Sciatic nerve (tissue), 2 donors: ENCODE measurements around the gene RPL39. TPM values are rescaled to one million over a fixed set of nuclear protein-coding genes. Genes with fewer than 3 reads are reported as not detected.
"Not testable (repeated sequence)": the region's sequence is repeated elsewhere in the genome, so short reads cannot be mapped to it uniquely, and the experiment has no call there.

Source experiments
- ATAC-seq: fragments of 200-7000 bp; cut with Tn5 transposase; one replicate; pipeline ENCODE4 v1.9.1; 2020; ENCODE audit warnings: mild to moderate bottlenecking, moderate library complexity
- DNase-seq: peaks from one replicate; pipeline ENCODE4 v3.0.0-alpha.2; 2020; ENCODE audit warnings: low spot score
- intact Hi-C: fragments of 100-400 bp; cut with DNase I; formaldehyde crosslinking; loops from one replicate; pipeline ENCODE4 v1.14.2; 2022
- total RNA-seq: library from RNA; stranded (reverse); fragmentation: NEBNext Ultra II Directional; extraction: Animal tissue kit (Norgen Biotek cat#: 25700); gene quantifications from one replicate; pipeline ENCODE4 v1.2.1, GENCODE V29; 2021
- donor health status: DM: no; HTN: no; CAD: no.
- donor health status: DM: no; HTN: no; CAD: no.

RPL39 gene
- total RNA-seq, 1 donor from 2014 or later, result 1,230 TPM

DNA sequence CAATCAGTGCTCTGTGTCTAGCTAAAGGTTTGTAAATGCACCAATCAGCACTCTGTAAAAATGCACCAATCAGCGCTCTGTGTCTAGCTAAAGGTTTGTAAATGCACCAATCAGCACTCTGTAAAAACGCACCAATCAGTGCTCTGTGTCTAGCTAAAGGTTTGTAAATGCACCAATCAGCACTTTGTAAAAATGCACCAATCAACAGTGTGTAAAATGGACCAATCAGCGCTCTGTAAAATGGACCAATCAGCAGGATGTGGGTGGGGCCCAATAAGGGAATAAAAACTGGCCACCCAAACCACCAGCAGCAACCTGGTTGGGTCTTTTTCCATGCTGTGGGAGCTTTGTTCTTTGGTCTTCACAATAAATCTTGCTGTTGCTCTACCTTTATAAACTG lies 22.0 kb downstream of the RPL39 start:
- intact Hi-C loops, DNase-seq, ATAC-seq: not testable (repeated sequence)

DNA sequence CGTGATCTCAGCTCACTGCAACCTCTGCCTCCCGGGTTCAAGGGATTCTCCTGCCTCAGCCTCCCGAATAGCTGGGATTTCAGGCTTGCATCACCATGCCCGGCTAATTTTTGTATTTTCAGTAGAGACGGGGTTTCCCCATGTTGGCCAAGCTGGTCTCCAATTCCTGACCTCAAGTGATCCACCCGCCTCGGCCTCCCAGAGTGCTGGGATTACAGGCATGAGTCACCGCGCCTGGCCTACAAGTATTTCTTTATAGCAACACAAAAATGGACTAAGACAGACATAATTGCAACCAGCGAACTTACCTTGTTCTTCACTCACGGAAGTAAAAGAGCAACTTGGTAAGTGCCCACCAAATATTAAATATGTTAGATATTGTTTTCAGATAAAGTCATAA lies 23.0 kb downstream of the RPL39 start:
- intact Hi-C loops, DNase-seq, ATAC-seq: not testable (repeated sequence)

DNA sequence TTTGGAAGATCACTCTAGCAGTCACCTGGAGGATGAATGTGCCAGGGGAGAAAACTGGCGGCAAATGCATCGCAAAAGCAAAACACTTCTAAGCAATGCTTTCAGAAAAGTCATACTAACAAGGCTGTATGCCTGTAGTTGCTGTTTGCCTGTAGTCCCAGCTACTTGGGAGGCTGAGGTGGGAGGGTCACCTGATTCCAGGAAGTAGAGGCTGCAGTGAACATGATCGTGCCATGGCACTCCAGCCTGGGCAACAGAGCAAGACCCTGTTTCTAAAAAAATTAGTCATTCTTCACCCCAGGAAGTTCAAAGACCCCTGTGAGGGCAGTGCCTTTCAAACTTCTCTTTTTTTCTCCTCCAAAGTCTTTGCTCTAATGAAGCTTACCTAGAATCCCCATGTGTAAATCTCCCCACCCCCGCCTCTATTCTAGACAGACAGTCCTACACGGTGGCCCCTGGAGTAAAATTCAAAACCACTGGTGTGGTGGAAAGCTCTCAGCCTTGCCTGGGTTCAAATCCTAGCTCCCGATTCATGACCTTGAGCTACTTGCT lies 27.5 kb downstream of the RPL39 start:
- intact Hi-C loops, result no loop called here
- DNase-seq (no peak), ATAC-seq (no peak)

DNA sequence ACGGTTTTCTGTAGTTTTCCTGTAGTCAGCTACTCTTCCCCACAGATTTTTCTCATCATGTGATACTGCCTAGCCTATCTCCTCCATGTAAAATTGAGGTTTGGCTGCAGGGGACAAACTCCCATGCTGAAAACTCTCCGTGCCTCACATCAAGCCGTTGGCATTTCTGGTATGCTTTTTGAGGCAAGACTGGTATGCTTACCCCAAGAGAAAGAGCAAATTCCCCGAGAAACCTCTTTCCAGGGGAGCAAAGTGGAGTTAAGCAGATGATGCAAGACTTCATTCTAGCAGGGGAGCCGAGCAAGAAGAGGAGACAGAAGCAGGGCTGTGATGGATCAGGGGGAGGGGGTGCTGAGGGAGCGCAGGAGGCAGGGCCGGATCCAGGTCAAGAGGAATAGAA lies 28.2 kb downstream of the RPL39 start:
- no peak for ATAC-seq
- intact Hi-C loops, result no loop called here

DNA sequence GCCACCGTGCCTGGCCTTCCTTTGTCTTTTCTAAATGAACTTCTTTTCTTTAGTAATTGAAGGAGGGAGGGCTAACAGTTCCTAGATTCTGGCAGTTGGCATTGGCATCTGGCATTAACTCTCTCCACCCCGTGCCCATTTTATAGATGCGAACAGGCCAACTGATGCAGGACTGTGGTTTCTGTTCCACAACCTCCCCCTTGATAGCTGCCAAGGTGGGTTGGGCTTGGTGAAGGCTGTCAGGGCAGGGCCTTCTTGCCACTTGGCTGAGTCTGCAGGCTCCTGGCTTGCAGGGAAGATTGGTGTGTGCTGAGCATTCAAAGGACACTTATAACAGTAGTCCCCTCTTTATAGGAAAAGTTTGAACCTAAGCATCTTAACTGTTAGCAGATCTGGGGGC lies 28.7 kb downstream of the RPL39 start:
- DNase-seq (no peak), ATAC-seq (no peak)
- intact Hi-C loops, result no loop called here

More for the DNA sequence above, 28.2 kb downstream of the RPL39 start:
- DNase-seq, result no peak

DNA sequence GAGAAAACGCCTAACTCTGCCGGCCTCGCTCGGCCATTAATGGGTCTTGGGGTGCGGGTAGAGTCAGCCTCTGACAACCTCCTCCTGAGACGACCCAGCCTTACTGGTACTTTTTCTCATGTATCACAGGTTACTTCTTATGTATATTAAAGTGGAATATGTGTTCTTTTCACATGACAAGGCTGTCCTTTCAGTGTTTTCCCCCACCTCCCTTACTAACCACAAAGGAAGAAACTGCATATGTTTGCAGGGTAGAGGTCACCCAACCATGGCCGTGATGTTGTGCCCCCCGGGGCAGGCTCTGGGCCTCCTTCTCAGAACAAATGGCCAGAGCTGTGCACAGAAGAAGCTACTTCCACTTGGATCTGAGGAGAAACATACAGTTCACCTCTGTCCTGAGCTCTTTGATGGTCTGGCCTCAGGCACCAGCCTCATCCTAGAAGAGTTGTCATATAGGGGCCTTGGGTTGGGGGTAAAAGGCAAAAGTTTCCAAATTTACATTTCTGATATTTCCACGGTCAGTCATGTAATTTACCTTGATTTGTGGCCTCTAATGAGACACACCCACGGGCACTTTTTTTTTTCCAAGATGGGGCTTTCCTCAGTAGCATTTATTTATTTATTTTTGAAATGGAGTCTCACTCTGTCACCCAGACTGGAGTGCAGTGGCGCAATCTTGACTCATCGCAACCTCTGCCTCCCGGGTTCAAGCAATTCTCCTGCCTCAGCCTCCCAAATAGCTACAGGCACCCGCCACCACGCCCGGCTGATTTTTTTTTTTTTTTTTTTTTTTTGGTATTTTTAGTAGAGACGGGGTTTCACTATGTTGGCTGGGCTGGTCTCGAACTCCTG lies 31.2 kb downstream of the RPL39 start:
- ATAC-seq (no peak), DNase-seq (no peak)
- intact Hi-C loops, result no loop called here

DNA sequence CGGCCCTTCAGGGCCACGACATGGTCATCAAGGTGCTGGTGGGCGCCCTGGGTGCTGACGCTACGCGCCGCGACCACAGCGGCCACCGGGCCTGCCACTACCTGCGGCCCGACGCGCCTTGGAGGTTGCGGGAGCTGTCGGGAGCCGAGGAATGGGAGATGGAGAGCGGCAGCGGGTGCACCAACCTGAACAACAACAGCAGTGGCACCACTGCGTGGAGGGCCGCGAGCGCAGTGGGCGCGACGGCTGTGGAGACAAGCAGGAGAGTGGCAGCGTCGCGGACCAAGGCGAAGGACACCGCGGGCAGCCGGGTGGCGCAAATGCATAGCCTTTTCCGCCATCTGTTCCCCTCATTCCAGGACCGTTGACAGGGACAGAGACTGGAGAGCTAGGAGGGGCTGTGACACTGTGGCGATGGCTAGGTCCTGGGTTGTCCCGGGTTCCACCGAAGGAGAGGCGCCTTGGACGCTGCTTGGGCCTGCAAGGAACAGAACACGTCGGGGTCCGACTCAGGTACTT lies 32.1 kb downstream of the RPL39 start:
- intact Hi-C loops, result no loop called here
- DNase-seq, result no peak
- no peak for ATAC-seq

DNA sequence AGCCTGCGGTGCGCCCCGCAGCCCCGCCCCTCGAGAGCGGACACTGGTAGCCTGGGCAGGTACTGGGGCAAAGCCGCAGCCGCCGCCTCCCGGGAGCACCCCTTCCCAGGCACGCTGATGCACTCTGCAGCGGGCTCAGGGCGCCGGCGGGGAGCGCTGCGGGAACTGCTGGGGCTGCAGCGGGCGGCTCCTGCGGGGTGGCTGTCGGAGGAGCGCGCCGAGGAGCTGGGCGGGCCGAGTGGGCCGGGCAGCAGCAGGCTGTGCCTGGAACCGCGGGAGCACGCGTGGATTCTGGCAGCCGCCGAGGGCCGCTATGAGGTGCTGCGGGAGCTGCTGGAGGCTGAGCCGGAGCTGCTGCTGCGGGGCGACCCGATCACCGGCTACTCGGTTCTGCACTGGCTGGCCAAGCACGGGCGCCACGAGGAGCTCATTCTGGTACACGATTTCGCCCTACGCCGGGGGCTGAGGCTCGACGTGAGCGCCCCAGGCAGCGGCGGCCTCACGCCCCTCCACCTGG lies 32.6 kb downstream of the RPL39 start:
- peak; percentile 47 for ATAC-seq
- DNase-seq, result no peak
- intact Hi-C loops, result no loop called here

DNA sequence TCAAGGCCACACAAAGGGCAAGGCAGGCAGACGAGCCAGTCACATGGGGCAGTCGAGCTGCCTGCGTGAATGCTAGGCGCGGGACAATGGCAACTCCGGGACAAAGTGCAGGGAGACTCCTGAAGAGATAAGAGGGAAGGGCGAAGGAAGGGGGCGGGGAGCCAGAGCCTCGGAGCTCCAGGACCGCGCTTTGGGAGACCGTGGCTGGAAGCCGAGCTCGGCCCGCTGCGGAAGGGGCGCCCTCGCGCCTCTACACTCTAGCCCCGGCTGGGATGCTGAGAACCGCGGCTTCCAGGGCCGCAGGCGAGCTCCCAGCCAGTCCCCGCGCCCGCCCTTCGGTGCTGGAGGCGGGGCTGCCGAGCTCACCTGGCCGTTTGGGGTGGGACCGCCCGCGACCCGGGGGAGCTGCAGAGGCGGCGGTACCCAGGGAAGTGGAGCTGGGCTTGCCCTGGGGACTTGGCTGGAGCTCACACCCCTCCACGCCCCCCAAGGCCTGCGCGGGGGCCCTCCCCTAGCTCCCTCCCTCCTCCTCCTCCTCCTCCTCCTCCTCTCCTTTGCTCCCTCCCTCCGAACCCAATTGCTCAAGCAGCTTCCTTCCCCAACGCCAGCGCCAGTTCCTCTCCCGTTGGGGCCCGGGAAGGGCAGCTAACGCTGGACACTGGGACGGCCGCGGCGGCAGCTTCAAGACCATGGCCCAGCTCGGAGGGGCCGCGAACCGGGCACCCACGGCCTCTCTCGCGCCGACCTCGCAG lies 33.3 kb downstream of the RPL39 start, which contains the start of gene SOWAHD:
TSS of gene SOWAHD (plus strand) at position 610 of the 752 bp plus-strand sequence. CDS start at position 690, 80 bp downstream.
- DNase-seq (no peak), ATAC-seq (peak; percentile 47)
- intact Hi-C loops, result no loop called here

DNA sequence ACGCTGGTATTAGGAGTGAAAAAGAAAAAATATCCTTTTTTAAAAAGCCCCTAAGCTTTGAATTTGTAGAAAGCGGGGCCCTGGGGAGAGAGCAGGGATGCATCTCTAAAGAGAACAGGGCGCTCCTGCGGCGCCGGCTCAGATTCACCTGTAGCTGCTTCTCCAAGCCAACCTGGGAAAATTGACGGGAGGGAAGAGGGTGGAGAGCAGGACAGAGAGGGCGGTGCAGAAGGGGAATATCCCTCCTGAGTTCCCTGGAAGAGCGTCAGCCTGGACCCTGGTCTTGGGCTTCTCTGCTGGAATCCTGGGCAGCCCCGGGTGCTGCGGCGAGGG lies 33.8 kb downstream of the RPL39 start:
- DNase-seq (no peak), ATAC-seq (no peak)
- intact Hi-C loops, result no loop called here

DNA sequence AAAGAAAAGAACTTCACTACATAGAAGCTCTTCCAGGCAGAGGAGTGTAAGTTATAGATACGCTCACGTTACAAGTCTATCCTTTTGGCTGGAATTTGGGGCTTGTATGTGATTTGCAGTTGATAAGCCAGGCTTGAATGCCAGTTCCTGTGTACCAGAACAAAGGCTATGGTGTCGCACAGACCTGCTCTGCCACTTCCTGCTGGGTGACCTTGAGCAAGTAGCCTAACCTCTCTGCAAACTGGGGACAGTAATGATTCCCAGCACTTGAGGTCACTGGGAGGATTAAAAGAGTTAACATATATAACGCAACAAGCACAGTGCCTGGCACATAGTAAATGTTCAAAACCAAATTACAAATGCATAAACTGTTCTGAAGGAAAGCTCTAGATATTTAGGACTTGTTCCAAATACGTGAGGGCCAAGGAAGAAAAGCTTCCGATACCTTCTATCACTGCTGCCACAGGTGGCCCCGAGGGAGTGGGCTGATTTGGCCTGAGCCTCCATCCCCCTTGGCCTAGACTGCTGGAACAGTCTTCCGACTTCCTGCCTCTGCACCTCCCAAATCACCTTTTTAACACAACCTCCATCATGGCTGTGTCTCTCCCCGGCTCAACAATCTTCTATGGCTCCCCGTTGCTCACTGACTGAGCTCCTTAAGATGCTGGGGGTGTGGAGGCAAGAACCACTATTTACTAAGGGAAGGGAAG lies 34.3 kb downstream of the RPL39 start:
- no peak for DNase-seq
- intact Hi-C loops, result no loop called here
- ATAC-seq, result no peak

DNA sequence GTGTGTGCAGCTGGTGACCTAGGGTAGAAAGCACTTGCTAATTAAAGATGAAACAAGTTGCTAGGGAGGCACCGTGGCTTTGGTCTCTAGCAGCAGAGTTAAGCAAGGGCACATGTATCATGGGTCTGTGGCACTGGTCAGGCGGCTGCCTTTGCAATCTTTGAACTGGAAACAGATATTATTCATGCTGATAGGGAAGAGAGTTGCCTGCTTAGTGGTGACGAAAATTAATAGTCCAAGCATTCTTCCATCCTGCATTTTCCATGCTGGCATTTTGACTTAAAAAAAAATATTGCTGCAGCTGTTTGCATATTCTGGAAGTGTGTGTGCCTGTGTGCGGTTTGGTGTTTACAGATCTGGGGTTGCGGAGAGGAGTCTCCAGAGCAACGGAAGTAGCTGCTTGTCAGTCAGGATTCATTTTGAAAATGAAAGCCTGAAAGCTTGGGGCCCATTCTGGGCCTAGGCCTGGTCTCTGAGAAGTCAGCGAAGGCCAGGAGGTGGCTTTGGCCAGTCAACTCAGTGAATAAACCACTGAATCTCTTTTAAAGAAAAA lies 35.4 kb downstream of the RPL39 start:
- DNase-seq (no peak), ATAC-seq (peak; percentile 38)
- intact Hi-C loops, result no loop called here

DNA sequence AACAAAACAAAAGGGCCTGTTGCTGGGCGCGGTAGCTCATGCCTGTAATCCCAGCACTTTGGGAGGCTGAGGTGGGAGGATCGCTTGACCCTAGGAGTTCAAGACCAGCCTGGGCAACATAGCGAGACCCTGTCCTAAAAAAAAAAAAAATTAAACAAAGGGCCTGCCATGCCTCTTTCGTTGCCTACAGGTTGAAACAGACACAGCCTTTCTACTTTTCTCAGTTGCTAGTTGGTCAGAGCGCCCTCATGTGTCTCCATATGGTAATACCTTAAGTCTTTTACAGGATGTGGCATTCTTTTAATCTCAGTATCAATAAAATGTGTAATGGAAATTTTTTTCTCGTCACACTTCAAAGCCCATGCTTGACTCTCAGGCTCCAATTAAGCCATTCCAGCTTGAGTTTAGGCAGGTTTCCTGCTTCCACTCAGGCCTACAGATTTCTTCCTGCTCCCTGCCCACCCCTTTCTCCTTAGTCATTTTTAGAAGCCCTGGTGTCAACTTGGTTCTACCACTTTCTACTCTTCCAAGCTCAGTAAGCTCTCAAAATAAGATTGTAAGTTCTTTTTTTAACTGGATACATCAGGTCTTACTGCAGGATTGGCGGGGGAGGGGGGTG lies 37.7 kb downstream of the RPL39 start:
- DNase-seq (no peak), ATAC-seq (no peak)
- intact Hi-C loops, result no loop called here

DNA sequence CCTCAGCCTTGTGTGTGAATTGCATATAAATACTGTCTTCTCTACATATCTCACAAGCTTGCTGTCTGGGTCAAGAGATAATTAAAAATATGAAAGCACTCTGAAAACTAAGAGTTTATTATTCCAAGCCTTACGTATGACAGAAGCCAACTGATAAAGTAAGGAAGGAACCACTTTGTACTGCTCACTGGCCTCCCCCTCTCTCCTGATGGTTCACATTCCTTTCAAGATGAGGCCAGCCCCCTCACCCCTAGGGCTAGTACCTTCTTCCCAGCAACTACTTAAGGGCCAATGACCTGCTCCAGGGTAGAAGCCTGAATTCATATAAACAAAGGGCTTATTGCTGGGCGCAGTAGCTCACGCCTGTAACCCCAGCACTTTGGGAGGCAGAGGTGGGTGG lies 38.4 kb downstream of the RPL39 start:
- intact Hi-C loops, result no loop called here
- DNase-seq (no peak), ATAC-seq (no peak)

DNA sequence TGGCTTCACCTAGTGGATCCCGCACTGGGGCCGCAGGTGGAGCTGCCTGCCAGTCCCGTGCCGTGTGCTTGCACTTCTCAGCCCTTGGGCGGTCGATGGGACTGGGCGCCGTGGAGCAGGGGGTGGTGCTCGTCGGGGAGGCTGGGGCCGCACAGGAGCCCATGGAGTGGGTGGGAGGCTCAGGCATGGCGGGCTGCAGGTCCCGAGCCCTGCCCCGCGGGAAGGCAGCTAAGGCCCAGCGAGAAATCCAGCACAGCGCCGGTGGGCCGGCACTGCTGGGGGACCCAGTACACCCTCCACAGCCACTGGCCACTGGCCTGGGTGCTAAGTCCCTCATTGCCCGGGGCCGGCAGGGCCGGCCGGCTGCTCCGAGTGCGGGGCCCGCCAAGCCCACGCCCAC lies 40.7 kb downstream of the RPL39 start:
- DNase-seq, intact Hi-C loops, ATAC-seq: not testable (repeated sequence)

DNA sequence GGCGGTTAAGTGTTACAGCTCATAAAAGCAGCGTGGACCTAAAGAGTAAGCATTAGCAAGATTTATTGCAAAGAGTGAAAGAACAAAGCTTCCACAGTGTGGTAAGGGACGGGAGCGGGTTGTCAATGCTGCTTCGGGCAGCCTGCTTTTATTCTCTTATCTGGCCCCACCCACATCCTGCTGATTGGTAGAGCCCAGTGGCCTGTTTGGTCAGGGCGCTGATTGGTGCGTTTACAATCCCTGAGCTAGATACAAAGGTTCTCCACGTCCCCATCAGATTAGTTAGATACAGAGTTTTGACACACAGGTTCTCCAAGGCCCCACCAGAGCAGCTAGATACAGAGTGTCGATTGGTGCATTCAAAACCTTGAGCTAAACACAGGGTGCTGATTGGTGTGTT lies 41.3 kb downstream of the RPL39 start:
- DNase-seq, intact Hi-C loops, ATAC-seq: not testable (repeated sequence)

DNA sequence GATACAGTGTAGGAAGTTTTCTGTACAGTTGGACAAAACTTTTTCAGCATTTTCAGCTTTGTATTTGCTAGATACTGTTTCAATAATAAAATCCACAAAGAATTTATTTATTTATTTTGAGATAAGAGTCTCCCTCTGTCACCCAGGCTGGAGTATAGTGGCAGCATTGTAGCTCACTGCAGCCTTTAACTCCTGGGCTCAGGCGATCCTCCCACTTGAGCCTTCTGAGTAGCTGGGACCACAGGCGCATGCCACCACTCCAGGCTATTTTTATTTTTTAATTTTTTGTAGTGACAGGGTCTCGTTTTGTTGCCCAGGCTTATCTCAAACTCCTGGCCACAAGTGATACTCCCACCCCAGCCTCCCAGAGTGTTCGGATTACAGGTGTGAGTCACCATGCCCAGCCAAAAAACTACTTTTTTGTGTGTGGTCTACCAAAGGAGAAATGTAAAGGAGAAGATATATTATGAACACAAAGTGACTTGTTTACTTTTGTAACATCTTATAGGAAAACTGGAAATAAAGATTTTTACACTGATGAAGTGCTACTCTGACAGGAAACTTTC lies 46.1 kb downstream of the RPL39 start:
- DNase-seq (no peak), ATAC-seq (no peak)
- intact Hi-C loops, result no loop called here

DNA sequence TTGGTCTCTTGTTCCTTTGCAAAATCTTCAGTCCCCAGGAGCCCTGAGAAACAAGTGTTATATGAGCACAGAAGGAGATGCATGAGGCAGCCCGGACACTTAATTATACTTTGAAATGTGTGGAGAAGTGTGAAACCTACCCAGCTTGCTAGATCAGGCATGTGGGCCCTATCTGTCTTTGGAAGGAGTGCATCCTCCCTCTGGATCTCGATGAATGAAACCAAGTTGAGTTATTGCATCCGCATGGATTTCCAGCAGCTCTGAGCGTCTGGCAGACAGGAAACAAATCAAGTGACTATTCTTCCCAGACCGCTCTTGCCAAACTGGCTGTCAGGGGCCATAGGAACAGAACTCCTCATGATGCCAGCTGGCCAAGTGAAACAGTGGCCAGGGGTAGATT lies 52.7 kb downstream of the RPL39 start:
- DNase-seq, result peak; percentile 13
- ATAC-seq, result no peak
- intact Hi-C loops, result no loop called here
